ENCODE measurements around the gene CFAP45.

The CFAP45 gene, protein sequence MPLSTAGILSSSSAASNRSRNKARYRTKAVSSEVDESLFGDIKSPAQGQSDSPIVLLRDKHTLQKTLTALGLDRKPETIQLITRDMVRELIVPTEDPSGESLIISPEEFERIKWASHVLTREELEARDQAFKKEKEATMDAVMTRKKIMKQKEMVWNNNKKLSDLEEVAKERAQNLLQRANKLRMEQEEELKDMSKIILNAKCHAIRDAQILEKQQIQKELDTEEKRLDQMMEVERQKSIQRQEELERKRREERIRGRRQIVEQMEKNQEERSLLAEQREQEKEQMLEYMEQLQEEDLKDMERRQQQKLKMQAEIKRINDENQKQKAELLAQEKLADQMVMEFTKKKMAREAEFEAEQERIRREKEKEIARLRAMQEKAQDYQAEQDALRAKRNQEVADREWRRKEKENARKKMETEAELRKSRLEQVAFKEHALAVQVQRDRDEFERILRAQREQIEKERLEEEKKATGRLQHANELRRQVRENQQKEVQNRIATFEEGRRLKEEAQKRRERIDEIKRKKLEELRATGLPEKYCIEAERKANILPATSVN

DNA sequence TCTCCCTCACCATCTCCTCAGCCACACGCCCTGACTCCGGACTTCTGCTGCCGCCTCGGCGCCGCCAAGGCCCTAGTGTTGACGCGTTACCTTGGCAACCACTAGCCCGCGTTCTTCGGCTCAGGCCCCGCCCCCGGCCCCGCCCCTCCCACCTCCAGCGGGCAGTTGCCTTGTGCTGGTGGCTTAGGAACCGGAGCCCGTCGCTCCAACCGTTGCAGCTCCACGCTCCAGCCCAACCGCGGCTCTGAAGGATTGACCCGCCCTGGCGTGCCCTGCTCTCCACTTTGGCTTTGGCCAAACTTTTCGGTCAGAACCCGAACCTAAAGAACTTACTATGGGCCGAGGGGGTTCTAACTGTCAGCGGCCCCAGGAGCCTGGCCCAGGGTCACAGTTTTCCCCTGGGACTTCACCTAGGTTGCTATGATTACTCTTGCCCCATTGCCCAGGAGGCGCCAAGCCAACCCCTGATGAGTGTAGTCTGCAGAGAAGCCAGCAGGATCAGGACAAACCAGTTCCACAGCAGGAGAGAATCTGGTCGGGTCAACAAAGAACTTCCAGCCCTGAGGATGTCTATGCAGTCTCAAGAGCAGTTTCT lies at the start of gene CFAP45:
Gene CFAP45 (minus strand): TSS at position 80 of the 595 bp plus-strand sequence. CDS start 67 bp downstream, at position 13.
- peak in 3 of 56 donors; percentile 5 to 31 (median 23) for DNase-seq

DNA sequence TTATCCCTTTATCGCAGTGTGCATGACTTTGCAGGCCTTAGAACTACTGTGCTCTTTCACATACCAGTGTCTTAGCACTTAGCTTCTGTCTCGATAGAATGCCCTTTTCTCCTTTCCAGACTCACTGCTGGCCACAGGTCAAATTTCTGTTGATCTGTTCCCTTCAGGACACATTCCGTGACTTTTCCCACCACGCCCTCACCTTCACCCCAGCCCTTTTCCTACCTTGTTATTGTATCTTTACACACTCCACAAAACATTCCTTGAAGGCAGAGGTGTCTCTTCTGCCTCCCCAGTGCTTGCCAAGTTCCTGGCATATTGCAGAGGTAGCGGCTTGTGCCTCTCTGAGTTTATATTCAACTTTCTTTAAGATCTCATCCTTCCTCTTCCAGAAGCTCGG lies 49.2 kb upstream of the CFAP45 start:
- DNase-seq: no peak

DNA sequence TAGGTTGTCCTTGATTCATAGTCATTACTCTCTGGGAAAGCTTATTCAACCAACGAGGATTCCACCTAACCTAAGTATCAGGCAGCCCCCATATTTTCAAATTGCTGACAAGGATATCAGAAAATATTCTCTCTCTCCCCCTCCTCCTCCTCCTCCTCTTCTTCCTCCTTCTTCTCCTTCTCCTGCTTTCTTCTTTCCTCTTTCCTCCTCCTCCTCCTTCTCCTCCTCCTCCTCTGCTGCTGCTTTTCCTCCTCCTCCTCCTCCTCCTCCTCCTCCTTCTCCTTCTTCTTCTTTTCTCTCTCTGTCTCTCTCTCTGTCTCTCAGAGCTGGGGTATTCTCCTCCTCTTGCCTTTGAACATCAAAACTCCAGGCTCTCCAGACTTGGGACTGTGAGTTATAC lies 48.0 kb upstream of the CFAP45 start:
- DNase-seq: no peak

DNA sequence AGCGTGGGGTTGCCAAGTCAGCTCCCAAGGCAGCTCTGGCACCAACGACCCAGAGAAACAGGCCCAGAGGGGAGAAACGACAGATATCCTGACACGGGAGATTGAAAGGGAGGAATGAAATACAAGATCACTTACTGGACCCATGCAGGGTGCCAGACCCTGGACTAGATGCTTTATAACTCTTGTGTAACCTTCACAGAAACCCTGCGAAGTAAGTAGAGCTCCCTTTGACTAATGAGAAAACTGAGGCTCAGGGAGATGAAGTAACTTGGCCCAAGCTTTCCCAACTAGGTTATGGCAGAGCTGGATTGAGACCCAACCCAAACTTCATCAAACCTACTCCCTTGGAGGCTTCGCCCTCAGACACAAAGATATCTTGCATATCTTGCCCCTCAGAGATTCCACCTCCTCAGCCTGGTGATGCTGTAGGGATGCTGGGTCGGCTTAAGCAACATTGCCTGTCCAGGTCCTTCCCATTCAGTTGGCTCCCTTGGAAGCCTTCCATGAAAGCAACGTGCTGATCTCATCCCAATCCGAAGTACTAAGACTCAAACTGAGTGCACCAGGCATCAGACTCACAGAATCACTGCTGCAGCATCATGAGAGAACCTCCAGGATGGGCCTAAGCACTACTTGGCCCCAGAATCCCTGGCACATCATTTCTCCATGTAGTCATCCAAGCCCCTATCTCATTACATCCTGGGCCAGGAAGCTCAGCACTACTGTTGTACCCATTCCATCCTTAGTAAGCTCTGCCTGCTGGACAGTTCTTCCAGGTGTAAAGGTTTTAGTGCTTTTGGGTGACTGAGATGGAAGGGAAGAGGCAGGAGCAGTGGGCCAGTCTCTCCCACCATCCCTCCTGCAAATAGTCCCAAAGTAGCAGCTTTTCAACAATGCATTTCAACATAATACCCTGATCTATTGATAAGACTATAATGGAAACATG lies 46.5 kb upstream of the CFAP45 start:
- DNase-seq: no peak

DNA sequence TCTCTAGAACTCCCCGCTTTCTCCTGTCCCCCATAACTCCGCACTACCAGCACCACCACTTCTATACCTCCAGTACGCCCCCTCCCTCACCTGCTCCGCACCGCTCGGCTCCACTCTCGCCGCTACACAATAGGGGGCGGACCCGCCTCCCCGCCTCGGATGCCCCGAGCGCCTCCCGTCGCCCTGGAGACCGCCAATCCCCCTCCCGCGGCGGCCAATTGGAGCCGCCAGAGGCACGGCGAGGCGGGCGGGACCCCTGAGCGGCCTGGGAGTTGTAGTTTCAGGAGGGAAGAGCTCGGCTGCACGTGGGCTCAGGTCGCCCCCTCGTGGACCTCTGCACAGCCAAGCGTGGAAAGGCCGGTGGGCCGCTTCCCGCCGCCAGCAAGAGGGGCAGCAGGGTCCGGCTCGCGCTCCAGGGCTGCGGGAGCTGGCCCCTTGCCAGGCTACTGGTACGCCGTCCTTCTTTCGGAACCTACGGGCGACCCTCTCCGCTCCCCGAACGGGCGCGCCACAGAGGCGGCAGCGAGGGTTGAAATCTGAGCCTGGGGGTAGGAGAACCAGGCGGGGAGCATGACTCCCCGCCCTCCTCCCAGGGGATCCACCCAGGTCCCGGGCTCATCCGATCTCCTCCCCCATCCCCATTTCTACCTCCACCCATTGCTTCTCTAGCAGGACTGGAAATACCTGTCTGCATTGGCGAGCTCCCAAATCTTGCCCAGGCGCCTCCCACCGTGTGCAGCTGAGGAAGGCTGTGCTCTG lies 45.7 kb upstream of the CFAP45 start, which contains the start of gene IGSF9:
Gene IGSF9 (minus strand): TSS at position 131 of the 759 bp plus-strand sequence. CDS start 2,159 bp downstream, outside the sequence.
- peak in 46 of 56 donors; percentile 12 to 76 (median 46) for DNase-seq

DNA sequence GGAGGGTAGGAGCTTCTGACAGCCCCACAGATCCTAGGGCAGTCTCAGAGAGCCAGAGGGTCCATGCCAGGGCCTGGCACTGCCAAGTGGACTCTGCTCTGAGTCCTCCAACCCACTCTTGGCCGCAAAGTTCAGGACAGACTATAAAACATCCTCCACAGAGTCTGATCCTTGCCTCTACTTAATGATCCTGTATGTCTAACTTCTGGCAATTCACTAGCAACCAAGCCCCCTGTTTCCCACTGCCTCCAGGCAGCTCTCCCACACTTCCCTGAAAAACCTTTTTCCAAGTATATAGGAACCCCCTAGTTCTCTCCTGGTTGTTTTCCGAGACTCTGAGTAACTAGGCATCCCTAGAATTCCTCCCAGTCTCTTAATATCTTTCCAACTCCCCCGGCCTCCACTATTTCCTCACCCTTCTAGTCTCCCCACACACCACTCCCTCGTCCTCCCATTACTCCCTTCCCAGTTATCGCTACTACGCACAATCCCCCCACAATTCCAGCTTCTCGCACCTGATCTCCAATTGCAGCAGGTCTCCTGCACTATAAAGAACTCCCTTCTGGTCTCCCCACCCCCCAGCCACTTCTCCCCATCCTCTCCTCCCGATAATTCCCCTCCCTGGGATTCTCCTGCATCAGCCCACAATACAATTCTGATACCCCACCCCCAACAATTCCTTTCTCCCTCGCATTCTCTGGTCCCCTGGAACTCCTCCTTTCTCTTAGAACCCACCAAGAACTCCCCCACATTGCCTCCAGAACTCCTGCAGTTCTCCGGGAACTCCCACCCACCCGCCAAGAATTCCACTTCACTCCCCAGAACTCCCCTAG lies 44.9 kb upstream of the CFAP45 start:
- DNase-seq: no peak

DNA sequence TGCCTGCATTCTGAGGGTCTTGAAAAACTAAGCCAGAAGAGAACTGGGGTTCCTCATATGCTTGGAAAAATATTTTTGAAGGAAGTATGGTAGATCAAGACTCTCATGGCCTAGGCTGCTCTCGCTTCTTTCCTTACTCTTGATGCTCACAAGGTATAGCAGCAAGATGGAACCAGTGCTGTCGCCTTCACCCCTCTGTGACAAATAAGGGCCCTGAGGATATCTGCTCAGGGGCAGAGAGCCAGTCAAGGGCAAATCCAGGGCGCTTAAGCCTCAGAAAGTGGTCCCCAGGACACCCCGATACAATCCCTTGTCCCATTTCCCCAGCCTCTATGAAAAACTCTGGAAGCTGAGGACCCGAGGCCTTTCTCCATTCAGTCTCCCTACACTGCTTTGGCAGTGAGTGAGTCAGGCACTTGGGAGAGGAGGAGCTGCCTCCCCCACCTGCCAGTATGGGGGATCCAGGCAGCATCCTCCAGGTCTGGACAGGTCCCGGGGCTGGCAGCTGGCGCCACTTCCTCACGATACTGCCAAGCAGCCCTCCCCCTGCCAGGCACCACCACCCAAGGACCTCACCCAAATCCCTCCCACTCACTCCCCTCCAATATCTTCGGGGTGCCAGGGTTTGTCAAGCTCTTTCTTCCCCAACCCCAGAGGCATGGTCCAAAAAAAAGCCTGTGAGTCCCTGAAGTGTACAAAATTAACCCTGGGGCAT lies 44.1 kb upstream of the CFAP45 start:
- no peak for DNase-seq

DNA sequence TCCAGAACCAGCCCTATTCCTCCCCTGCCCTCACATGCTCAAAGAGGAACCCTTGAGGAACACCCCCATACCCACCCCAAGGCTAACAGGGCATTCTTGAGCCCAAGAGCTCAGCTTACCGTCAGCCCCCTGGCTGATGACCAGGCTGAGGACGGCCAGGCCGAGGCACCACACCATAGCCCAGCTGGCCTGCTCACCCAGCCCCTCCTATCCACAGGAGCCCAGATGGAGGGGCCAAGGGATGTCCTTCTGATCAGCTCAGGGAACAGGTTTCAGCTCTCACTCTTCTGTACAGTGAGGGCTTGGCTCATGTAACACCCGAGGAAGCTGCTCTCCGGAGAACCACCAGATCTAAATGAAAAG lies 43.3 kb upstream of the CFAP45 start:
- DNase-seq: no peak

DNA sequence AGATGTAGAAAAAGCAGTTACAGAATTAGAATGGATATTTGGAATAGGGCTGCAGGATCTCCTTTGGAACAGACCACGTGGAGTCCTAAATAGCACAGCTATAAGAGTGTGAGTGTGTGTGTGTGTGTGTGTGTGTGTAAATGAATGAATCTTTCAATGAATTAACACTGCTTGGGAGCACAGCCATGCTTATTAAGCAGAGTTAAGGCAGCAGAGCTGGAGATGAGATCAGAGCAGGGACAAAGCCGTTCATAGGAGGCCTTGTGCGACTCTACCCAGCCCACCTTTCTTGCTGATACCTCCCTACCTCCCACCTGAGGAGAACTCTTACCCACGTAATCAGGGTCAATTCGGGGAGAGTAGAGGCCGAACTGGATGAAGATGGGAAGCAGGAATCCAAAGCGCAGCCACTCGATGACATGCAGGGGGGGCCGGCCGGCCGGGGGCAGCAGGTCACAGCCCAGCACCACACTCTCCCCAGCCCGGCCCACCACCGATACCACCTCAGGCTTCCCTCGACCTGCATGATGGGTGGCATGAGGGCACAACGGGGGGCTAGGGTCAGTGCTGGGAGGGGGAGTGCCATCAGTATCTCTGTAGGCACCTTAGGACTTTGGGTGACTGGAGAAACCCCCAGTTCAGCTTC lies 42.8 kb upstream of the CFAP45 start:
- no peak for DNase-seq

DNA sequence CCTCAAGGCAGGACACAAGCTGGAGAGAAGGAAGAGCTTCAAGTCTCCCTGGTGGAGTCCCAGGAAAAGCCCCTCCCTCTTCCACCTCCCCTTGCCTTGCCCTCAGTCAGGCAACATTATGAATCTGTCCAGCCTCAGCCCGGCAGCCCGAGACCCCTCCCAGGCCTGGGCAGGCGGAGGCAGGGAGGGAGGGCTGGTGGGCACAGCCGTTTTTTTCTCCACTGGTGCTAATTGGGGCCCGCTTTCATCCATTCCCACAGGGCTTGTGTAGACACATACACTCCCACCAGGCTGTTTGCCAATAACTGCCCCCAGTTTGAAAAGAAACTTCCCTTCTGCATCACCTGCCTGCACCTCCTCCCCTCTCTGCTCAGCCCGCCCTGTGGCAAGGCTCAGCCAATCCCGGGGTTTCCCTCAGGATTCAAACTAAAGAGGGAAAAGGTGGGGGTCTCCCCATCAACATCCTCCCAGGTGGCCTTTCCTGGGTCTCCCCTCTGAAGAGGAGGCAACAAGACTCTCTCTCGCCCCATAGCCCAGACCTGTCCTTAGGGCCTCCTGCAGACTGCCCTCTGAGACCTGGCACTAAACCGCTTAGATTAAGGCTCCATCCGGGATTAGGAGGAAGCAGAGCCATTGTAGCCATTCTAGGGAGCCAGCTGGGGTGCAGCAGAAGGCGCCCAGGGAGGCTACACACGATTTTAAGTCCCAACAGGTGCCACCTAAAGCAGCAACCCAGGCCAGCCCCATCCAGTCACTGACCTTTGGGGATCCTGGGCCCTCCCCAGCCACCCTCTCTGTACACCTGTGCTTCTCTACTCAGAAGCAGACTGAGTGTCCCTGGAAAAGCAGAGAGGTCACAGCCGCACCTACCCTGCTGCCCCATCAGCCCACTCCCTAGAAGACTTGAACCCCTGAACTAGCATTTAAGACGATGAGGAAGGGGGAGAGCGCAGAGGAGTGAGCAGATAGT lies 41.9 kb upstream of the CFAP45 start:
- no peak for DNase-seq

DNA sequence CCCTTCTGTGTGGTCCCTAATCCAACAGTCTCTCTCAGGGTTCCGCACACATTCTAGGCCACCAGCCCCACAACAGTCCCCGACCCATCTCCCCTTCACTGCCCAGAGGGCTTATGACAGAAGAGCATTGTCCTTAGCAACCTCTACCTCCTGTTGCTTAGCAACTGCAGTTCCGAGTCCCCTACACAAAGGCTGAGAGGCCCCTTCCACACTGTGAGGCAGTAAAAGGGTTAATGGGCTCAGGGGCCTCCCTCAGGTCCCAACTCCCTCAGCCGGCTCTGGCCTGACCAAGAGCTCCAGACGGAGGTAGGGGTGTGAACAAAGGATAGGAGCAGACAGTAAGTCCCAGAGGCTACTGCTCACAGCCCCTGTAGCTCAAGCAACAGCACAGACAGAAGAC lies 41.2 kb upstream of the CFAP45 start:
- DNase-seq: no peak

DNA sequence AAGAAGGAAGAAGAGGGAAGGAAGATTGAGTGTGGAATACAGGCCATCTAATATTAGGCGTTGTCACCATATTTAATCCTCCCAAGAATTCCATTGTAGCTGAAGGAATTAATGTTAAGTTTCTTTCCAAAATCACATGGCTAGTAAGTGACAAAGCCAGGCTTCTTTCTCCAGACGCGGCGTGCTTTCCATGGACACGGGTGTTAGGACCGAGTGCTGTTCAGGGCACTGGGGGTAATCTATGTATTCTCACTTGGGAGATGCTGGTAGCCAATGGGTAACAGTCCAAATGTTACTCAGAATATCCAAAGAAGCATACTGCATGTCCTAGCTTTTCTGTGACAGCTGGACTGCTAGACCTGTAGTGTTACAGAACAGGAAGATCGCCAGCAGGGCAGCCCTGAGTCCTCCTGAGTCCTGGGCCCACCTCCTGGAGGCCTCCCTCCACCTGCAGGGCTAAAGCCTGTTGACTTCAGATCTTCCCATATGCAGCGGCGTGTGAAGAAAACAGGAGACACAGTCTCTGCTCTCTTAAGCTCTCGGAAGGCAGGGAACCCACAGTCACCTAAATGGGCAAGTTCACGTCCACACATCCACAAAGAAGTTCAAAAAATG lies 40.1 kb upstream of the CFAP45 start:
- DNase-seq: no peak

DNA sequence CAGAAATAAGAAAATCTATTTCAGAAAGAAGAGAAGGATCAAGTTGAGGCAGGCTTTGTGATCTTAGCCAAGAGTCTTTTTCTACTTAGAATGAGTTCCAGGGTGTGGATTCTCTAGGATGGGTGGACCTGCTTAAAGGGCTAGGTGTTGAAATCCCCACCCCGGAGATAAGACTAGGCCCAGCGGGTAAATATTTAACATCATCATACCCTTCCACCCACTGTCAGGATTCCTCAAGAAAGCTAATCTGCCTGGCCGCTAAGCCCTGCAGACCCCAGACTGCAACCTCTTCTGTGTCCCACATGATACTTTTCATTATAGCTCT lies 39.7 kb upstream of the CFAP45 start:
- DNase-seq: no peak

DNA sequence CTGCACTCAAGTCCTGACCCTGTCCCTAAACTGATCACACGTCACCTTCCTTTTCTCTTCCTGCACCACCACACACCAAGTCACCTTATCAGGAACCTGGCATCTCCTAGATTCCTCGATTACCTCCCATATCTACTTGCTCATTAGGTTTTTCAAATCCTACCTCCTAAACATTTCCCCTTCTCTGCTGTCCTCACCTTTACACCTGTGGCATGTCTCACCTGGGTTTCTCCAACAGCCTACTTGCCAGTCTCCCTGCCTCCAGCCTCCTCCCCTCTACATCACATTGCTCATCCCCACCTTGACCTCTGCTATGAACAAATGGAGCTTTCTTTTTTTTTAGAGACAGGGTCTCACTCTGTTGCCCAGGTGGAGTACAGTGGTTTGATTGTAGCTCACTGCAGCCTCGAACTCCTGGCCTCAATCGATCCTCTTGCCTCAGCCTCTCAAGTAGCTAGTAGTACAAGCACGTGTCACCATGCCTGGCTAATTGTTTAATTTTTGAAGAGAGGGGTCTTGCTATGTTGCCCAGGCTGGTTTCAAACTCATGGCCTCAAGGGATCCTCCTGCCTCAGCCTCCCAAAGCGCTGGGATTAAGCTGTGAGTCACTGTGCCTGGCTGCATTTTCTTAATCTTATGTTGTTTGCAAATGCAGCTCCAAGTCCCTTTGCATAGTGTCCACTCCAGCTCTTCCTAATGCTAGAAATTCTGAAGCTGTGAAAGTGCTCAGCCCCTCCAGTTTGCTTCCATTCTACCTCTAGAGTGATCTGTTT lies 39.1 kb upstream of the CFAP45 start:
- DNase-seq: no peak

DNA sequence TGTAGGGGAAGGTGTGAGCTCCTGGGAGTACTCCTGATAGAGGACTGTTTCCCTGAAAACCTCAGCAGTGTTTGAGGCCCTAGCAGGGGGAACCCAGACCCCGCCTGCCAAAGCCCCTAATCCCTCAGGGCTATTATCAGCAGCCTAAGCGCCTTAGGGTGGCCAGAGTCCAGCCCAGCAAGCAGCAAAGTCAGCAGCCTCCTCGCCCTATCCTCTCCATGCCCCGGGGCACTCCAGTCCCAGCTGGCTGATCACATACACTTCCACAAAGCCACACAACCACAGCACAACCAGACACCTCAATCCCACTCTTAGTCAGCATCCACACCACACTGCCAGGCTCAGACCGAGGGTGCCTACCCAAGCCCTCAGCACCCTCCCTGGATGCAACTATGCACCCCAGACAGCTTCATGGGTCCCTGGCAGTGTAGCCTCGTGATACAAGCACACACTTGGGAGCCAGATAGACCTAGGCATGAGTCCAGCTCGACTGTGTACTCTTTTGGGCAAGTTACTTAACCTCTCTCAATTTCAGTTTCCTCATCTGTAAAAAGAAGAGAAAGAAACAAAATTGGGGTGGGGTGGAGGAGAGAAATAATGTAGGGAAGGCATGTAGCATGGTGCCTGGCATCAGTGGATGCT lies 38.4 kb upstream of the CFAP45 start:
- no peak for DNase-seq
